WTC11 (cell line): ENCODE data around the gene PPM1M. TPM values are rescaled to one million over a fixed set of nuclear protein-coding genes. Genes with fewer than 3 reads are reported as not detected.

Source experiments
- ATAC-seq: fragments of 200-7000 bp; cut with Tn5 transposase; 2 replicates; pipeline ENCODE4 v1.10.0; 2021; ENCODE audit warnings: mild to moderate bottlenecking, moderate library complexity
- CTCF ChIA-PET: fragments of 300-600 bp; sonication (Branson Sonifier 250); formaldehyde crosslinking; loops from one replicate; lab custom pipeline; 2021; ENCODE audit warnings: antibody characterized with exemption; lab: Charles Lee
- POLR2A ChIA-PET: fragments of 350-600 bp; sonication (Branson Sonifier 250); formaldehyde crosslinking; loops from one replicate; lab custom pipeline; 2021; ENCODE audit warnings: antibody characterized with exemption; lab: Charles Lee
- DNase-seq: peaks from one replicate; pipeline ENCODE4 v3.0.0; 2021; ENCODE audit warnings: low spot score
- H3K27ac Mint-ChIP-seq: 2 replicates; pipeline ENCODE4 v1.8.0; 2021; ENCODE audit warnings: mixed read lengths
- H3K27me3 Mint-ChIP-seq: 2 replicates; pipeline ENCODE4 v1.8.0; 2021; ENCODE audit warnings: low read depth, mild to moderate bottlenecking, moderate library complexity, mixed read lengths
- H3K36me3 Mint-ChIP-seq: 2 replicates; pipeline ENCODE4 v1.8.0; 2021; ENCODE audit warnings: mixed read lengths
- H3K4me1 Mint-ChIP-seq: 2 replicates; pipeline ENCODE4 v1.8.0; 2022; ENCODE audit warnings: mixed read lengths
- H3K4me3 Mint-ChIP-seq: 2 replicates; pipeline ENCODE4 v1.8.0; 2021; ENCODE audit warnings: mild to moderate bottlenecking, moderate library complexity, mixed read lengths
- H3K9me3 Mint-ChIP-seq: 2 replicates; pipeline ENCODE4 v1.8.0; 2021; ENCODE audit warnings: mixed read lengths
- AR ChIP-seq: fragments of 250-450 bp; sonication (Bioruptor Pico); IDR thresholded peaks from 2 replicates; pipeline ENCODE4 v1.9.0; 2021; ENCODE audit warnings: mild to moderate bottlenecking
- CBFB ChIP-seq: sonication (generic); formaldehyde crosslinking; IDR thresholded peaks from 2 replicates; pipeline ENCODE4 v1.8.1; 2022; ENCODE audit warnings: mild to moderate bottlenecking, low read depth, missing genetic modification reagents
- ESRRA ChIP-seq: sonication (generic); formaldehyde crosslinking; IDR thresholded peaks from 2 replicates; pipeline ENCODE4 v1.8.1; 2022; ENCODE audit warnings: mild to moderate bottlenecking, missing genetic modification reagents, borderline replicate concordance
- OVOL2 ChIP-seq: fragments of 250-450 bp; sonication (Bioruptor Pico); IDR thresholded peaks from 2 replicates; pipeline ENCODE4 v1.9.0; 2021; ENCODE audit warnings: mild to moderate bottlenecking, borderline replicate concordance
- PREB ChIP-seq: sonication (generic); formaldehyde crosslinking; IDR thresholded peaks from 2 replicates; pipeline ENCODE4 v1.8.1; 2022; ENCODE audit warnings: mild to moderate bottlenecking, missing genetic modification reagents, moderate library complexity, borderline replicate concordance
- SMAD3 ChIP-seq: sonication (generic); formaldehyde crosslinking; IDR thresholded peaks from 2 replicates; pipeline ENCODE4 v1.8.0; 2022; ENCODE audit warnings: missing genetic modification reagents, mild to moderate bottlenecking, borderline replicate concordance
- SMAD4 ChIP-seq: sonication (generic); formaldehyde crosslinking; IDR thresholded peaks from 2 replicates; pipeline ENCODE4 v1.8.0; 2022; ENCODE audit warnings: mild to moderate bottlenecking, missing genetic modification reagents
- STAT6 ChIP-seq: sonication (generic); formaldehyde crosslinking; conservative IDR thresholded peaks from 2 replicates; pipeline ENCODE4 v1.8.1; 2023; ENCODE audit warnings: mild to moderate bottlenecking, low read depth, missing genetic modification reagents, moderate library complexity
- TCF7 ChIP-seq: sonication (generic); formaldehyde crosslinking; IDR thresholded peaks from 2 replicates; pipeline ENCODE4 v1.8.0; 2022; ENCODE audit warnings: mild to moderate bottlenecking, low read depth, missing genetic modification reagents, moderate library complexity
- TEAD4 ChIP-seq: sonication (generic); formaldehyde crosslinking; IDR thresholded peaks from 2 replicates; pipeline ENCODE4 v1.8.0; 2022; ENCODE audit warnings: mild to moderate bottlenecking, missing genetic modification reagents
- USF1 ChIP-seq: sonication (generic); formaldehyde crosslinking; IDR thresholded peaks from 2 replicates; pipeline ENCODE4 v1.8.0; 2022; ENCODE audit warnings: mild to moderate bottlenecking, missing genetic modification reagents
- ZNF317 ChIP-seq: sonication (generic); formaldehyde crosslinking; IDR thresholded peaks from 2 replicates; pipeline ENCODE4 v1.8.1; 2023; ENCODE audit warnings: low read depth, mild to moderate bottlenecking, moderate library complexity, missing genetic modification reagents, borderline replicate concordance
- ZNF416 ChIP-seq: fragments of 250-450 bp; sonication (Bioruptor Pico); IDR thresholded peaks from 2 replicates; pipeline ENCODE4 v1.9.0; 2021; ENCODE audit warnings: mild to moderate bottlenecking, inconsistent platforms
- ZNF512 ChIP-seq: sonication (generic); formaldehyde crosslinking; IDR thresholded peaks from 2 replicates; pipeline ENCODE4 v1.8.1; 2022; ENCODE audit warnings: missing genetic modification reagents, borderline replicate concordance
- ZSCAN18 ChIP-seq: fragments of 250-450 bp; sonication (Bioruptor Pico); IDR thresholded peaks from 2 replicates; pipeline ENCODE4 v2.1.2; 2022; ENCODE audit warnings: mild to moderate bottlenecking, moderate library complexity
- total RNA-seq: library from RNA; stranded (reverse); gene quantifications from 3 replicates; pipeline ENCODE4 v1.2.3, GENCODE V29; 2021
- TF ChIP-seq, protein P1 (sequence below): sonication (generic); formaldehyde crosslinking; IDR thresholded peaks from 2 replicates; pipeline ENCODE4 v1.8.0; 2022; ENCODE audit warnings: mild to moderate bottlenecking, missing genetic modification reagents
- TF ChIP-seq, protein P2 (sequence below): sonication (generic); formaldehyde crosslinking; IDR thresholded peaks from 2 replicates; pipeline ENCODE4 v1.8.1; 2023; ENCODE audit warnings: mild to moderate bottlenecking, missing genetic modification reagents, moderate library complexity

PPM1M gene
- total RNA-seq, 1 experiment from 2014 or later, result 7.0 TPM

DNA sequence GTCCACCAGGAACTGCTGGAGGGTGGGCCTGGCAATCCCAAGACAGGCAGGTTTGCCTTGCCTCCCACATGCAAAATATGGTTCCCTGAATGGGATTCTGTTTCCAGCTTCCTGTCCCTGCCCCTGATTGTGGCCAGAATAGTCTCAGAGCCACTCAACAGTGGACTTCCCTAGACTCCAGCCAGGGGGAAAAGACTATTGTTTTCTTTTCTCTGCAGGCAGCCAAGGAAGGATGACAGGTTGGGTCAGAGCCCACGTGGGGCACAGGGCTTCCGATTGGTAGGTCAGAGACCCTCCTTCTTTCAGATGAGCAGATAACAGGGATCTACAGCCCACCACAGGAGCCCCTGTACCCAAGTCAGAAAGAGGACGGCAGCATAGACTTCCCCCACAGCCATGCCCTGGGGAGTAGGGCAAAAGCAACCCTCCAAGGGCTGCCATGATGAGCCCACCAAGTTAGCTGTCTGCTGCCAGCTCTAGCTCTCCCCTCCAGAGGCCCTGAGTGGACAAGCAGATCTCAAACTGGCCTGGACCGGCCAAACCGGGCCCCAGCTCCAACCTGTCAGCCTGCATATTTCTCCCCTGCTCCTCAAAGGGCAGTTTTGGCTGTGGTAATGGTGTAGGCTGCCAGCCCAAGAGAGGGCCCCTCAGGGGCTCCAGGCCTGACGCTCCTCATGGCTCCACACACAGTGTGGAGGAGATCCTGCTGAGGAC, 26.5 kb upstream of the PPM1M start:
- no peak overlapping the region for H3K27ac Mint-ChIP-seq
- POLR2A ChIA-PET, result interaction anchor here (0.6 to 0.8 kb wide), 3 partner anchors 33 to 662 kb away, joined by 3 to 7 read pairs (median 5); no protein-coding TSS in a partner anchor
- TF ChIP-seq SMAD4, result no peak
- TF ChIP-seq OVOL2 (CRISPR knock-in tag), result no peak
- no peak for TF ChIP-seq SMAD3
- TF ChIP-seq TCF7 (CRISPR knock-in tag), result no peak
- no peak for TF ChIP-seq ZNF512
- TF ChIP-seq, protein P1, sequence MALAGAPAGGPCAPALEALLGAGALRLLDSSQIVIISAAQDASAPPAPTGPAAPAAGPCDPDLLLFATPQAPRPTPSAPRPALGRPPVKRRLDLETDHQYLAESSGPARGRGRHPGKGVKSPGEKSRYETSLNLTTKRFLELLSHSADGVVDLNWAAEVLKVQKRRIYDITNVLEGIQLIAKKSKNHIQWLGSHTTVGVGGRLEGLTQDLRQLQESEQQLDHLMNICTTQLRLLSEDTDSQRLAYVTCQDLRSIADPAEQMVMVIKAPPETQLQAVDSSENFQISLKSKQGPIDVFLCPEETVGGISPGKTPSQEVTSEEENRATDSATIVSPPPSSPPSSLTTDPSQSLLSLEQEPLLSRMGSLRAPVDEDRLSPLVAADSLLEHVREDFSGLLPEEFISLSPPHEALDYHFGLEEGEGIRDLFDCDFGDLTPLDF (CRISPR knock-in tag), result no peak
- no peak for TF ChIP-seq PREB (CRISPR knock-in tag)
- TF ChIP-seq TEAD4, result no peak
- no peak for TF ChIP-seq USF1 (CRISPR knock-in tag)
- no peak for TF ChIP-seq CBFB (CRISPR knock-in tag)
- TF ChIP-seq ZNF416, result no peak
- TF ChIP-seq STAT6 (CRISPR knock-in tag), result no peak
- TF ChIP-seq AR (CRISPR knock-in tag), result no peak
- no peak for TF ChIP-seq ZNF317 (CRISPR knock-in tag)
- TF ChIP-seq ZSCAN18, result no peak
- no peak for TF ChIP-seq ESRRA
- TF ChIP-seq, protein P2, sequence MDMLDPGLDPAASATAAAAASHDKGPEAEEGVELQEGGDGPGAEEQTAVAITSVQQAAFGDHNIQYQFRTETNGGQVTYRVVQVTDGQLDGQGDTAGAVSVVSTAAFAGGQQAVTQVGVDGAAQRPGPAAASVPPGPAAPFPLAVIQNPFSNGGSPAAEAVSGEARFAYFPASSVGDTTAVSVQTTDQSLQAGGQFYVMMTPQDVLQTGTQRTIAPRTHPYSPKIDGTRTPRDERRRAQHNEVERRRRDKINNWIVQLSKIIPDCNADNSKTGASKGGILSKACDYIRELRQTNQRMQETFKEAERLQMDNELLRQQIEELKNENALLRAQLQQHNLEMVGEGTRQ (CRISPR knock-in tag), result no peak
- H3K4me3 Mint-ChIP-seq, result no peak overlapping the region
- H3K4me1 Mint-ChIP-seq, result peaks cover 6% of the 10 kb centered on the region; the same call in 1 of the 2 replicates
- no peak for ATAC-seq
- CTCF ChIA-PET, result interaction anchor here (0.6 to 11.5 kb wide), 15 partner anchors 16 to 1294 kb away, joined by 3 to 222 read pairs (median 9); partner anchors contain the start of gene TWF2
- no peaks in the 10 kb centered on the region for H3K9me3 Mint-ChIP-seq
- H3K27me3 Mint-ChIP-seq, result no peaks in the 10 kb centered on the region
- H3K36me3 Mint-ChIP-seq, result peaks cover 17% of the 10 kb centered on the region
- DNase-seq, result no peak
